Suprapubic skin (tissue), 4 donors: ENCODE measurements around the gene MRPL3.

Source experiments
- POLR2A ChIP-seq, 2 donors: fragments of 450-650 bp; IDR thresholded peaks; one replicate each; pipeline ENCODE4 v1.6.1; 2017; ENCODE audit warnings: antibody characterized with exemption in 2 of 2, mild to moderate bottlenecking in 2 of 2, moderate library complexity in 2 of 2
- POLR2AphosphoS5 ChIP-seq, 3 donors: sonication (generic); formaldehyde crosslinking; IDR thresholded peaks; one replicate each; pipeline ENCODE4 v1.6.1; 2017; ENCODE audit warnings: antibody characterized with exemption in 3 of 3
- TF ChIP-seq, protein P1 (sequence below), 2 donors: fragments of 200-600 bp in 1 of 2; fragments of 450-650 bp in 1 of 2; sonication (generic) in 1 of 2; IDR thresholded peaks; one replicate each; pipeline ENCODE4 v1.5.1; 2016 to 2019; ENCODE audit warnings: antibody characterized with exemption in 2 of 2, mild to moderate bottlenecking in 1 of 2, moderate library complexity in 1 of 2

DNA sequence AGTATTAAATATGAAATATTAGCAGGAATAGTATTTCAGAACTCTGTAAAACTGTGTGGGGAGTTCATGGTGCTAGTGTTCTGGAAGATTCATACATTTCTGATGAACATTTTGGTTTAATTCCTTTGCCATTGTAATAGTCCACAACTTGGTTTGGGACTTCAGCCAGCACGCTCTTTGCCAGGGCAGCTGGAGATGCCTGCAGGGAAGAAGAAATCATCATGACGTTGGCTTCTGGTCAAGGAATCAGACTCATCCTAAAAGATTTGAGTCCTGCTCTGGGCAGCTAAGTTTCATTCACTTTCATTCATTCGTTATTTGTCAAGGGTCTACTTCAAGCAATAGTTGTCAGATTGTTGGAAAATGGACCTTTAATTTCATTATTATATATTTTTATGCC is 32.4 kb upstream of the MRPL3 start:
- TF ChIP-seq, protein P1, sequence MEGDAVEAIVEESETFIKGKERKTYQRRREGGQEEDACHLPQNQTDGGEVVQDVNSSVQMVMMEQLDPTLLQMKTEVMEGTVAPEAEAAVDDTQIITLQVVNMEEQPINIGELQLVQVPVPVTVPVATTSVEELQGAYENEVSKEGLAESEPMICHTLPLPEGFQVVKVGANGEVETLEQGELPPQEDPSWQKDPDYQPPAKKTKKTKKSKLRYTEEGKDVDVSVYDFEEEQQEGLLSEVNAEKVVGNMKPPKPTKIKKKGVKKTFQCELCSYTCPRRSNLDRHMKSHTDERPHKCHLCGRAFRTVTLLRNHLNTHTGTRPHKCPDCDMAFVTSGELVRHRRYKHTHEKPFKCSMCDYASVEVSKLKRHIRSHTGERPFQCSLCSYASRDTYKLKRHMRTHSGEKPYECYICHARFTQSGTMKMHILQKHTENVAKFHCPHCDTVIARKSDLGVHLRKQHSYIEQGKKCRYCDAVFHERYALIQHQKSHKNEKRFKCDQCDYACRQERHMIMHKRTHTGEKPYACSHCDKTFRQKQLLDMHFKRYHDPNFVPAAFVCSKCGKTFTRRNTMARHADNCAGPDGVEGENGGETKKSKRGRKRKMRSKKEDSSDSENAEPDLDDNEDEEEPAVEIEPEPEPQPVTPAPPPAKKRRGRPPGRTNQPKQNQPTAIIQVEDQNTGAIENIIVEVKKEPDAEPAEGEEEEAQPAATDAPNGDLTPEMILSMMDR (IDR thresholded peaks at IDR 0.05), result no peak
- TF ChIP-seq POLR2AphosphoS5 (IDR thresholded peaks at IDR 0.05) (no peak), POLR2A (IDR thresholded peaks at IDR 0.05) (no peak)
